GM21717 (cell line): Measurements from ENCODE around the gene OIP5.
"Not testable (repeated sequence)": the region's sequence is repeated elsewhere in the genome, so short reads cannot be mapped to it uniquely, and the experiment has no call there.

ENCODE experiments used
- ATAC-seq: cut with Tn5 transposase; IDR thresholded peaks from one replicate; pipeline ENCODE4 v1.9.1; 2021; ENCODE audit warnings: mild to moderate bottlenecking, moderate library complexity; ENCODE audit not compliant: unreplicated experiment

The OIP5 gene

GRCh38 chr15:41262571-41262970 lies 69.8 kb downstream of the OIP5 start:
- ATAC-seq, result no peak

DNA sequence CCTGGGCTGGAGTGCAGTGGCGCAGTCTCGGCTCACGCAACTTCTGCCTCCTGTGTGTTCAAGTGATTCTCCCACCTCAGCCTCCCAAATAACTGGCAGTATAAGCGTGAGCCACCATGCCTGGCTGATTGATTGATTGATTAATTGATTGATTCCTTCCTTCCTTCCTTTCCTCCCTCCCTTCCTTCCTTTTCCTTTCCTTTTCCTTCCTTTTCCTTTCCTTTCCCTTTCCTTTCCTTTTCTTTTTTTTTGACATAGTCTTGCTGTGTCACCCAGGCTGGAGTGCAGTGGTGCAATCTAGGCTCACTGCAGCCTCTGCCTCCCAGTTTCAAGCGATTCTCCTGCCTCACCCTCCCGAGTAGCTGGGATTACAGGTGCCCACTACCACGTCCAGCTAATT lies 71.5 kb downstream of the OIP5 start:
- not testable (repeated sequence) for ATAC-seq

DNA sequence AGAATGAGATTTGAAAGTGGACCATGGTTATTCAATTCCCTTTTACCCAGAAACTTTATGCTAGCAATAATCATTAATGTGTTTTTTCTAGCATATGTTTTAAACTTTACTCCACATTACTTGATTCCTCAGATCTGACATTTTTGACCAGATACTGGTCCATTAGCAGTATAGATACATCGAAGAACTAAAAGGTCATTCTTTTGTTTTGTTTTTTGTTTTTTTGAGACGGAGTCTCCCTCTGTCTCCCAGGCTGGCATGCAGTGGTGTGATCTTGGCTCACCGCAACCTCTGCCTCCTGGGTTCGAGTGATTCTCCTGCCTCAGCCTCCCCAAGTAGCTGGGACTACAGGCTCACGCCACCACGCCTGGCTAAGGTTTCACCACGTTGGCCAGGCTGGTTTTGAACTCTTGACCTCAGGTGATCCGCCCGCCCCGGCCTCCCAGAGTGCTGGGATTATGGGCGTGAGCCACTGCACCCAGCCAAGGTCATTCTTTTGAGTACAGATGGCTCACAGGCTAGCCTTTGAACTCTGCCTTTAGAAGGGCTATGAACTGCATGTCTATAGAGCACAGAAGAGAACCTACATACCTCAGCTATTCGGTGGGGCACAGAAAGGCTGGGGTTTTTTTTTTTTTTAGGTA lies 72.7 kb downstream of the OIP5 start:
- ATAC-seq, result no peak
